GM12872 (cell line): Measurements from ENCODE around the gene DDX24.

Experiments used
- TF ChIP-seq, protein P1 (sequence below): IDR thresholded peaks from 3 replicates; pipeline ENCODE4 v1.5.1; 2011; ENCODE audit warnings: low read depth, mild to moderate bottlenecking, low read length, moderate library complexity; ENCODE audit not compliant: insufficient read depth

DDX24 gene

GRCh38 chr14:94034886-94035285 is 46.1 kb downstream of the DDX24 start:
- TF ChIP-seq, protein P1, sequence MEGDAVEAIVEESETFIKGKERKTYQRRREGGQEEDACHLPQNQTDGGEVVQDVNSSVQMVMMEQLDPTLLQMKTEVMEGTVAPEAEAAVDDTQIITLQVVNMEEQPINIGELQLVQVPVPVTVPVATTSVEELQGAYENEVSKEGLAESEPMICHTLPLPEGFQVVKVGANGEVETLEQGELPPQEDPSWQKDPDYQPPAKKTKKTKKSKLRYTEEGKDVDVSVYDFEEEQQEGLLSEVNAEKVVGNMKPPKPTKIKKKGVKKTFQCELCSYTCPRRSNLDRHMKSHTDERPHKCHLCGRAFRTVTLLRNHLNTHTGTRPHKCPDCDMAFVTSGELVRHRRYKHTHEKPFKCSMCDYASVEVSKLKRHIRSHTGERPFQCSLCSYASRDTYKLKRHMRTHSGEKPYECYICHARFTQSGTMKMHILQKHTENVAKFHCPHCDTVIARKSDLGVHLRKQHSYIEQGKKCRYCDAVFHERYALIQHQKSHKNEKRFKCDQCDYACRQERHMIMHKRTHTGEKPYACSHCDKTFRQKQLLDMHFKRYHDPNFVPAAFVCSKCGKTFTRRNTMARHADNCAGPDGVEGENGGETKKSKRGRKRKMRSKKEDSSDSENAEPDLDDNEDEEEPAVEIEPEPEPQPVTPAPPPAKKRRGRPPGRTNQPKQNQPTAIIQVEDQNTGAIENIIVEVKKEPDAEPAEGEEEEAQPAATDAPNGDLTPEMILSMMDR: no peak

- TF ChIP-seq, protein P1: no peak
Observed at GRCh38 chr14:94031883-94032279, 49.1 kb downstream of the DDX24 start.

GRCh38 chr14:94031161-94031882 is 49.7 kb downstream of the DDX24 start:
- TF ChIP-seq, protein P1: no peak

DNA sequence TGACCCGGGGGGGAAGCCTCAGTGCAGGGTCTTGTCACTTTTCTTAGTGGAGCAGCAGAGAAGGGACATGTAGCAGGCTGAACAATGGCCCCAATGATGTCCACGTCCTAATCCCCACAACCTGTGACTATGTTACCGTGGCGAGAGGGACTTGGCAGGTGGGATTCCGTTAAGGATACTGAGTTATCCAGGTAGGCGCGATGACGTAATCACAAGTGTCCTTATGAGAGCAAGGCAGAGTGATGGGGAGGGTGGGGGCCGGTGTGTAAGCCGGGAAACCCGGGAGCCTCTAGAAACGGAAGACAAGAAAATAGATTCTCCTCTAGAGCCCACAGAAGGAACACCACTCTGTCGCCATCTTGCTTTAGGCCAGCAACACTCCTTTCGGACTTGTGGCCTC is 50.4 kb downstream of the DDX24 start:
- TF ChIP-seq, protein P1: no peak

DNA sequence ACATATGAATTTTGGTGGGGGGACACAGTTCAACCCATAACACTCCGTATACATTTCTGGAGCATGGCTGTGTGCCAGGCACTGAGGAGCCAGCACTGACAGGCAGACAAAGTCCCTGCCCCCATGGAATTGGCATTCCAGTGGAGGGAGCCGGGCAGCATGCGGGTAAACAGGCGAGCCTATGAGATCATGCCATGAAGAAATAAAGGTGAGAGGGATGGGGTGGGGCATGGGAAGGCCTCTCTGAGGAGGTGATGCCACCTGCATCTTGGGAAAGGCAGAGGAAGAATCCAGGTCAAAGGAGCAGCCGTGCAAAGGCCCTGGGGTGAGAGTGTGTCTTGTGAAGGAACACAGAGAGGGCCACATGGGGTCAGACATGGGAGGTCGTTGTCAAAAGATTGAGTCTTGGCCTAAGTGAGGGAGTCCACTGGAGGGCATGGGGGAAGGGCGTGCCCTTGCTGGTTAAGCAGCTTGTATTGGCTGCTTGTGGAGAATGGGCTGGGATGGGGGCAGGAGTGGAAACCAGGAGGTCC is 51.3 kb downstream of the DDX24 start:
- TF ChIP-seq, protein P1: no peak

- TF ChIP-seq, protein P1: no peak
Observed at GRCh38 chr14:94029265-94029664, 51.7 kb downstream of the DDX24 start.

- TF ChIP-seq, protein P1: no peak
Observed at GRCh38 chr14:94028450-94028826, 52.6 kb downstream of the DDX24 start.
